GM12878 (cell line): ENCODE data around the gene ANO9. TPM values are rescaled to one million over a fixed set of nuclear protein-coding genes. Genes with fewer than 3 reads are reported as not detected.

Experiments
- ATAC-seq: fragments of 200-7000 bp; cut with Tn5 transposase; 3 replicates; pipeline ENCODE4 v1.9.1; 2020; ENCODE audit warnings: mild to moderate bottlenecking, moderate library complexity
- BruUV-seq: library from RNA; stranded (reverse); fragments of 400-500 nt; replicated peaks from 2 replicates; lab custom pipeline; 2021; lab: Mats Ljungman, UMichigan
- CTCF ChIA-PET: fragments of 300-600 bp; sonication (Branson Sonifier 250); formaldehyde crosslinking; extraction: SDS; loops from one replicate; lab custom pipeline; 2021; ENCODE audit warnings: inconsistent platforms; lab: Yijun Ruan, JAX
- POLR2A ChIA-PET: fragments of 350-600 bp; formaldehyde crosslinking; extraction: SDS; loops from one replicate; lab custom pipeline; 2021; ENCODE audit warnings: inconsistent platforms; lab: Charles Lee
- RAD21 ChIA-PET: fragments of 300-600 bp; sonication (Branson Sonifier 250); formaldehyde crosslinking; loops from one replicate; lab custom pipeline; 2023; ENCODE audit warnings: antibody characterized with exemption; ENCODE audit not compliant: unreplicated experiment; lab: Charles Lee
- SMC1A ChIA-PET: fragments of 300-600 bp; sonication (Branson Sonifier 250); formaldehyde crosslinking; loops from one replicate; lab custom pipeline; 2023; ENCODE audit not compliant: unreplicated experiment, uncharacterized antibody; lab: Charles Lee
- DNase-seq: peaks from one replicate; pipeline ENCODE4 v3.0.0-alpha.2; 2011; ENCODE audit warnings: low read depth, low spot score
- FAIRE-seq: peaks from 3 replicates; lab custom pipeline; 2011; peaks lifted over from hg19 to GRCh38; lab: Jason Lieb, UNC
- H2AFZ ChIP-seq: 2 replicates; pipeline ENCODE4 v1.6.0; 2011; ENCODE audit warnings: low read depth, low read length, control low read depth; ENCODE audit not compliant: control insufficient read depth
- H3K27ac ChIP-seq: 2 replicates; pipeline ENCODE4 v1.5.1; 2011; ENCODE audit warnings: control low read depth; ENCODE audit not compliant: control insufficient read depth, insufficient read depth
- H3K27me3 ChIP-seq, 2 experiments: replicated peaks in 1 of 2; 2 replicates each; pipeline versions ENCODE4 v1.6.0 to v1.6.1; 2011; ENCODE audit warnings: low read length in 1 of 2; ENCODE audit not compliant: control insufficient read depth in 2 of 2, insufficient read depth in 2 of 2
- H3K36me3 ChIP-seq, 2 experiments: 2 replicates each; pipeline ENCODE4 v1.5.1; 2011; ENCODE audit warnings: low read length in 1 of 2; ENCODE audit not compliant: control insufficient read depth in 2 of 2, insufficient read depth in 2 of 2
- H3K4me1 ChIP-seq: 2 replicates; pipeline ENCODE4 v1.6.1; 2011; ENCODE audit warnings: mild to moderate bottlenecking, low read length, moderate library complexity, mixed read lengths; ENCODE audit not compliant: control insufficient read depth, insufficient read depth
- H3K4me2 ChIP-seq: 2 replicates; pipeline ENCODE4 v1.6.0; 2011; ENCODE audit warnings: control low read depth; ENCODE audit not compliant: control insufficient read depth, insufficient read depth
- H3K4me3 ChIP-seq: fragments of 200-600 bp; sonication (generic); 2 replicates; pipeline ENCODE4 v1.5.1; 2016
- H3K79me2 ChIP-seq: 2 replicates; pipeline ENCODE4 v1.6.0; 2011; ENCODE audit warnings: low read length; ENCODE audit not compliant: control insufficient read depth, insufficient read depth
- H3K9ac ChIP-seq: 2 replicates; pipeline ENCODE4 v1.8.0; 2011; ENCODE audit warnings: low read length, control low read depth, mixed read lengths; ENCODE audit not compliant: control insufficient read depth, insufficient read depth
- H3K9me3 ChIP-seq: replicated peaks from 3 replicates; pipeline ENCODE4 v1.5.1; 2011; ENCODE audit warnings: mild to moderate bottlenecking, low read length; ENCODE audit not compliant: control insufficient read depth, insufficient read depth
- H4K20me1 ChIP-seq: 2 replicates; pipeline ENCODE4 v1.6.0; 2011; ENCODE audit not compliant: control insufficient read depth, insufficient read depth
- ASH2L ChIP-seq: fragments of 300-600, 200-600 bp; sonication (generic); IDR thresholded peaks from 2 replicates; pipeline ENCODE4 v1.6.1; 2017; ENCODE audit warnings: low read depth, mild to moderate bottlenecking, borderline replicate concordance
- BCL11A ChIP-seq: IDR thresholded peaks from 2 replicates; pipeline ENCODE4 v1.6.1; 2011; ENCODE audit warnings: low read depth, low read length
- CBX5 ChIP-seq: sonication (generic); IDR thresholded peaks from 2 replicates; pipeline ENCODE4 v1.6.1; 2016; ENCODE audit warnings: low read depth, moderate library complexity, mild to moderate bottlenecking, inconsistent platforms
- KDM1A ChIP-seq: fragments of 200-600 bp; sonication (generic); IDR thresholded peaks from 2 replicates; pipeline ENCODE4 v1.6.1; 2016; ENCODE audit warnings: borderline replicate concordance
- RELA ChIP-seq: fragments of 450-650 bp; IDR thresholded peaks from 2 replicates; pipeline ENCODE4 v1.8.0; 2014; ENCODE audit warnings: borderline replicate concordance; ENCODE audit not compliant: partially characterized antibody
- SMAD5 ChIP-seq: IDR thresholded peaks from 2 replicates; pipeline ENCODE4 v1.6.1; 2016; ENCODE audit warnings: antibody characterized with exemption, low read depth
- SREBF2 ChIP-seq: IDR thresholded peaks from 2 replicates; pipeline ENCODE4 v1.6.1; 2012; ENCODE audit warnings: mild to moderate bottlenecking, low read length
- ZBED1 ChIP-seq: IDR thresholded peaks from 2 replicates; pipeline ENCODE4 v1.6.1; 2016; ENCODE audit warnings: borderline replicate concordance
- WGBS: methylation state at CpG from one replicate; pipeline ENCODE4 v1.1.6; 2016; ENCODE audit warnings: low lambda C conversion rate; ENCODE audit not compliant: insufficient replicate concordance, insufficient coverage; ENCODE audit errors: missing lambda C conversion rate; 5-methylcytosine and 5-hydroxymethylcytosine counted together
- in situ Hi-C: fragments of 300-500 bp; cut with MboI; formaldehyde crosslinking; loops from 9 replicates; pipeline ENCODE4 v1.14.3; 2018; ENCODE audit warnings: mixed read lengths
- intact Hi-C: fragments of 100-400 bp; cut with micrococcal nuclease; formaldehyde crosslinking; loops from one replicate; pipeline ENCODE4 v1.14.2; 2022; ENCODE audit not compliant: unreplicated experiment
- polyA plus RNA-seq, 11 experiments: library from polyadenylated mRNA; depleted of rRNA in 4 of 11; unstranded in 6 of 11; stranded (reverse) in 5 of 11; fragments of >200 nt; fragmentation: Nextera tagmentation in 4 of 11; fragmentation: Illumina TruSeq in 1 of 11; extraction: Ambion mirVana in 4 of 11; extraction: Trizol in 1 of 11; gene quantifications; 1 replicate in 1 of 11; 2 replicates in 10 of 11; pipeline versions ENCODE4 v1.2.1 to v1.2.3, GENCODE V29; 2011 to 2016; ENCODE audit warnings: inconsistent platforms in 2 of 11, missing spikeins in 2 of 11, low read depth in 1 of 11
- total RNA-seq, 4 experiments: library from RNA; depleted of rRNA in 3 of 4; stranded (reverse); fragments of >200 nt in 3 of 4; fragmentation: Illumina TruSeq in 1 of 4; extraction: Trizol in 1 of 4; gene quantifications; 2 replicates each; pipeline versions ENCODE4 v1.2.1 to v1.2.3, GENCODE V29; 2013 to 2021
- TF ChIP-seq, protein P1 (sequence below): fragments of 450-650 bp; IDR thresholded peaks from 2 replicates; pipeline ENCODE4 v1.6.1; 2017; ENCODE audit warnings: low read depth, mild to moderate bottlenecking, moderate library complexity

Gene ANO9
- total and polyA plus RNA-seq, 10 of the 15 experiments (the other 5 are each of a cell fraction or from before 2014, with no cell fraction given): 0.21 to 42.3 (median 12.0) TPM

DNA sequence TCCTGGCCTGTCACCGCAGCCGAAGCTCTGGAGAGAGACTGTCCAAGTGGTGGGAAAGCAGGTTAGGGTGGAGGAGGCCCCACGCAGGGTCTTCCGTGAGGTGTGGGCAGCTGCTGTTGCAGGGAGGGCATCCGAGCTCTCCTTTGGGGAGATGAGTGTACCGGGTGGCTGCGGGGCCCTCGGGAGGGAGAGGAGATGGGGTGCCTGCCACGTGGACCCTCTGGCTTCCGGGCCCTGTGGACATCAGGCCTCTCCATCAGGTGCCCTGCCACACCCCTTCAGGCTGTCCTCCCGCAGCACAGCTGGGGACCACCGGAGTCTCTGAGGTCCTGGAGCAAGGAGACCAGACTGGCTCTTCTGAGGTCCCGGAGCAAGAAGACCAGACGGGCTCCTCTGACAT is 9.9 kb upstream of the ANO9 start:
- TF ChIP-seq BCL11A: no peak
- TF ChIP-seq ZBED1: no peak
- TF ChIP-seq ASH2L: no peak
- TF ChIP-seq SMAD5: no peak
- TF ChIP-seq, protein P1, sequence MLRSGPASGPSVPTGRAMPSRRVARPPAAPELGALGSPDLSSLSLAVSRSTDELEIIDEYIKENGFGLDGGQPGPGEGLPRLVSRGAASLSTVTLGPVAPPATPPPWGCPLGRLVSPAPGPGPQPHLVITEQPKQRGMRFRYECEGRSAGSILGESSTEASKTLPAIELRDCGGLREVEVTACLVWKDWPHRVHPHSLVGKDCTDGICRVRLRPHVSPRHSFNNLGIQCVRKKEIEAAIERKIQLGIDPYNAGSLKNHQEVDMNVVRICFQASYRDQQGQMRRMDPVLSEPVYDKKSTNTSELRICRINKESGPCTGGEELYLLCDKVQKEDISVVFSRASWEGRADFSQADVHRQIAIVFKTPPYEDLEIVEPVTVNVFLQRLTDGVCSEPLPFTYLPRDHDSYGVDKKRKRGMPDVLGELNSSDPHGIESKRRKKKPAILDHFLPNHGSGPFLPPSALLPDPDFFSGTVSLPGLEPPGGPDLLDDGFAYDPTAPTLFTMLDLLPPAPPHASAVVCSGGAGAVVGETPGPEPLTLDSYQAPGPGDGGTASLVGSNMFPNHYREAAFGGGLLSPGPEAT: no peak
- no peak for TF ChIP-seq KDM1A
- TF ChIP-seq CBX5: no peak
- TF ChIP-seq SREBF2: no peak
- TF ChIP-seq RELA: no peak
- intact Hi-C loops: no loop called here
- Histone ChIP-seq H3K9ac (no peak overlapping the region), H3K79me2 (peaks cover 14% of the 10 kb centered on the region), H3K9me3 (no peaks in the 10 kb centered on the region), H2AFZ (no peak overlapping the region), H3K4me1 (peaks cover 16% of the 10 kb centered on the region), H3K4me3 (peak overlapping the region; percentile 82), H3K4me2 (peak overlapping the region; percentile 96), H3K27ac (no peak overlapping the region), H3K36me3 (peaks cover 2 to 6% of the 10 kb centered on the region in 2 experiments; a peak in 3 of 4 replicates), H3K27me3 (no peaks in the 10 kb centered on the region), H4K20me1 (no peaks in the 10 kb centered on the region)
- RAD21 ChIA-PET: no interaction called here
- in situ Hi-C loops: loop anchor here (5.0 kb wide), 1 partner anchor 51 kb away; no protein-coding TSS in a partner anchor
- BruUV-seq: TSS peak; percentile 41
- FAIRE-seq (no peak), DNase-seq (no peak), ATAC-seq (no peak)
- CTCF ChIA-PET: interaction anchor here (1.4 kb wide), 1 partner anchor 147 kb away, joined by 3 read pairs; no protein-coding TSS in a partner anchor
- SMC1A ChIA-PET: no interaction called here
- 89% methylated on average over 14 of the region's 14 CpGs for WGBS
- POLR2A ChIA-PET: no interaction called here
